GM21390 (cell line): Measurements from ENCODE around the gene FHL1.
A peak's percentile ranks its signal among the peaks of the same experiment; 100 is the strongest.
"Not testable (repeated sequence)": the region's sequence is repeated elsewhere in the genome, so short reads cannot be mapped to it uniquely, and the experiment has no call there.

ENCODE experiments used
- ATAC-seq: cut with Tn5 transposase; IDR thresholded peaks from one replicate; pipeline ENCODE4 v1.9.1; 2021; ENCODE audit not compliant: unreplicated experiment

The FHL1 gene

GRCh38 chrX:136207546-136207945 lies 60.2 kb downstream of the FHL1 start:
- no peak for ATAC-seq

- ATAC-seq: no peak
Observed at GRCh38 chrX:136209016-136209738, 61.8 kb downstream of the FHL1 start.

- ATAC-seq: no peak
Observed at GRCh38 chrX:136209751-136210150, 62.4 kb downstream of the FHL1 start.

- ATAC-seq: no peak
Observed at GRCh38 chrX:136210243-136210642, 62.9 kb downstream of the FHL1 start.

GRCh38 chrX:136210806-136211205 lies 63.5 kb downstream of the FHL1 start:
- ATAC-seq: no peak

GRCh38 chrX:136211766-136212556 lies 64.6 kb downstream of the FHL1 start:
- ATAC-seq: no peak

GRCh38 chrX:136212557-136213111 lies 65.3 kb downstream of the FHL1 start:
- ATAC-seq: no peak

GRCh38 chrX:136214551-136214950 lies 67.2 kb downstream of the FHL1 start:
- ATAC-seq: no peak

- no peak for ATAC-seq
Observed at GRCh38 chrX:136215559-136215958, 68.2 kb downstream of the FHL1 start.

GRCh38 chrX:136219893-136220292 lies 72.6 kb downstream of the FHL1 start:
- ATAC-seq: no peak

GRCh38 chrX:136220540-136220939 lies 73.2 kb downstream of the FHL1 start:
- no peak for ATAC-seq

- no peak for ATAC-seq
Observed at GRCh38 chrX:136220951-136221350, 73.6 kb downstream of the FHL1 start.

GRCh38 chrX:136221851-136222513 lies 74.6 kb downstream of the FHL1 start:
- ATAC-seq: no peak

GRCh38 chrX:136227074-136227473 lies 79.7 kb downstream of the FHL1 start:
- no peak for ATAC-seq

- peak; percentile 55 for ATAC-seq
Observed at GRCh38 chrX:136227948-136228838, 80.9 kb downstream of the FHL1 start.

- ATAC-seq: peak; percentile 45
Observed at GRCh38 chrX:136228839-136229207, 81.5 kb downstream of the FHL1 start.

- no peak for ATAC-seq
Observed at GRCh38 chrX:136237074-136237473, 89.7 kb downstream of the FHL1 start.

- not testable (repeated sequence) for ATAC-seq
Observed at GRCh38 chrX:136237849-136238248, 90.5 kb downstream of the FHL1 start.

- no peak for ATAC-seq
Observed at GRCh38 chrX:136246201-136246600, 98.9 kb downstream of the FHL1 start.

- peak; percentile 35 for ATAC-seq
Observed at GRCh38 chrX:136250191-136251040, 103.1 kb downstream of the FHL1 start.
